ENCODE measurements around the gene ZNF689. TPM values are rescaled to one million over a fixed set of nuclear protein-coding genes. Genes with fewer than 3 reads are reported as not detected.

The ZNF689 gene
- total and polyA plus RNA-seq, 2 of the 13 experiments (the other 11 are each of a cell fraction or from before 2014, with no cell fraction given) = 9.7 to 19.5 TPM

DNA sequence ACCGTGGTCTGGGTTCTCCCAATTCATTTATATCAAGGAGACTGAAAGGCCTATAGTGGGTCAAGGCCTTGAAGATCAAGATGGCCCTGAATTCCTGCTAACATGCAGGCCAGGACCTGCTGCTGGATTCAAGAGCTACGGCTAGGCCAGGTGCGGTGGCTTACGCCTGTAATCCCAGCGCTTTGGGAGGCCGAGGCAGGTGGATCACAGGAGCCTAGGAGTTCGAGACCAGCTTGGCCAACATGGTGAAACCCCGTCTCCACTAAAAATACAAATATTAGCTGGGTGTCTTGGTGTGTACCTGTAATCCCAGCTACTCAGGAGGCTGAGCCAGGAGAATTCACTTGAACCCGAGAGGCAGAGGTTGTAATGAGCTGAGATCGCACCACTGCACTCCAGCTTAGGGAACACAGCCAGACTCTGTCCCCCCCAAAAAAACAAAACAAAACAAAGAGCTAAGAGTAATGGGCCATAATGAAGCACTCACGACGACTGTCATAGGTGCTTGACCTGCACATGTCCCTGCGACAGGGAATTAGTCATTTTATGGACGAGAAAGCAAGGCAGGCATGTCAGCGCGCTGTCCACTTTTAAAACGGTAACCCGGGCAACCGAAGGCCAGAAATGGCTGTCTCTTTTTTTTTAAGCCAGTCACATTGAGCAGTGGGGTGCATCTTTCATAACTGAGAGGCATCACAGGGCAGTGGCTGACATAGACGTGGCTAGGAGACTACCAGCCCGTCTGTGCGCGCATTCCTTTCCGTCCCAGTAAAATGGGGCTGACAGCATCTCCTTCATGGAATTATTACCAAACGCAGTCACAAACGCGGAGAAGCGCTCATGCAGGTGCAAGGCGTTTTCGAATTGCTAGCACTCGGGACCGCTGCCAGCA lies 47.0 kb upstream of the ZNF689 start (continued):
- TF ChIP-seq CENPX (CRISPR knock-in tag; IDR thresholded peaks at IDR 0.05) = no peak
- TF ChIP-seq GABPB1 (CRISPR knock-in tag; IDR thresholded peaks at IDR 0.05) = no peak
- no peak for TF ChIP-seq TBX3 (IDR thresholded peaks at IDR 0.05; ENCODE audit: borderline replicate concordance)
- TF ChIP-seq, protein P1, sequence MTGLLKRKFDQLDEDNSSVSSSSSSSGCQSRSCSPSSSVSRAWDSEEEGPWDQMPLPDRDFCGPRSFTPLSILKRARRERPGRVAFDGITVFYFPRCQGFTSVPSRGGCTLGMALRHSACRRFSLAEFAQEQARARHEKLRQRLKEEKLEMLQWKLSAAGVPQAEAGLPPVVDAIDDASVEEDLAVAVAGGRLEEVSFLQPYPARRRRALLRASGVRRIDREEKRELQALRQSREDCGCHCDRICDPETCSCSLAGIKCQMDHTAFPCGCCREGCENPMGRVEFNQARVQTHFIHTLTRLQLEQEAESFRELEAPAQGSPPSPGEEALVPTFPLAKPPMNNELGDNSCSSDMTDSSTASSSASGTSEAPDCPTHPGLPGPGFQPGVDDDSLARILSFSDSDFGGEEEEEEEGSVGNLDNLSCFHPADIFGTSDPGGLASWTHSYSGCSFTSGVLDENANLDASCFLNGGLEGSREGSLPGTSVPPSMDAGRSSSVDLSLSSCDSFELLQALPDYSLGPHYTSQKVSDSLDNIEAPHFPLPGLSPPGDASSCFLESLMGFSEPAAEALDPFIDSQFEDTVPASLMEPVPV (CRISPR knock-in tag; IDR thresholded peaks at IDR 0.05) = no peak; the same call in 1 of the 2 replicates
- no peak for TF ChIP-seq PITX1 (CRISPR knock-in tag; IDR thresholded peaks at IDR 0.05)
- TF ChIP-seq ZNF234 (CRISPR knock-in tag; conservative IDR thresholded peaks at IDR 0.05) = no peak
- no peak for TF ChIP-seq NFE2L1 (CRISPR knock-in tag; IDR thresholded peaks at IDR 0.05; ENCODE audit: borderline replicate concordance)
- no peak for TF ChIP-seq ZFX (CRISPR knock-in tag; IDR thresholded peaks at IDR 0.05; ENCODE audit: low read depth)
- TF ChIP-seq, protein P2, sequence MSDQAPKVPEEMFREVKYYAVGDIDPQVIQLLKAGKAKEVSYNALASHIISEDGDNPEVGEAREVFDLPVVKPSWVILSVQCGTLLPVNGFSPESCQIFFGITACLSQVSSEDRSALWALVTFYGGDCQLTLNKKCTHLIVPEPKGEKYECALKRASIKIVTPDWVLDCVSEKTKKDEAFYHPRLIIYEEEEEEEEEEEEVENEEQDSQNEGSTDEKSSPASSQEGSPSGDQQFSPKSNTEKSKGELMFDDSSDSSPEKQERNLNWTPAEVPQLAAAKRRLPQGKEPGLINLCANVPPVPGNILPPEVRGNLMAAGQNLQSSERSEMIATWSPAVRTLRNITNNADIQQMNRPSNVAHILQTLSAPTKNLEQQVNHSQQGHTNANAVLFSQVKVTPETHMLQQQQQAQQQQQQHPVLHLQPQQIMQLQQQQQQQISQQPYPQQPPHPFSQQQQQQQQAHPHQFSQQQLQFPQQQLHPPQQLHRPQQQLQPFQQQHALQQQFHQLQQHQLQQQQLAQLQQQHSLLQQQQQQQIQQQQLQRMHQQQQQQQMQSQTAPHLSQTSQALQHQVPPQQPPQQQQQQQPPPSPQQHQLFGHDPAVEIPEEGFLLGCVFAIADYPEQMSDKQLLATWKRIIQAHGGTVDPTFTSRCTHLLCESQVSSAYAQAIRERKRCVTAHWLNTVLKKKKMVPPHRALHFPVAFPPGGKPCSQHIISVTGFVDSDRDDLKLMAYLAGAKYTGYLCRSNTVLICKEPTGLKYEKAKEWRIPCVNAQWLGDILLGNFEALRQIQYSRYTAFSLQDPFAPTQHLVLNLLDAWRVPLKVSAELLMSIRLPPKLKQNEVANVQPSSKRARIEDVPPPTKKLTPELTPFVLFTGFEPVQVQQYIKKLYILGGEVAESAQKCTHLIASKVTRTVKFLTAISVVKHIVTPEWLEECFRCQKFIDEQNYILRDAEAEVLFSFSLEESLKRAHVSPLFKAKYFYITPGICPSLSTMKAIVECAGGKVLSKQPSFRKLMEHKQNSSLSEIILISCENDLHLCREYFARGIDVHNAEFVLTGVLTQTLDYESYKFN (CRISPR knock-in tag; conservative IDR thresholded peaks at IDR 0.05) = no peak
- no peak for TF ChIP-seq KDM6A (CRISPR knock-in tag; IDR thresholded peaks at IDR 0.05; ENCODE audit: low read depth)
- TF ChIP-seq THAP11 (CRISPR knock-in tag; IDR thresholded peaks at IDR 0.05) = no peak
- no peak for TF ChIP-seq RARA (CRISPR knock-in tag; IDR thresholded peaks at IDR 0.05)
- TF ChIP-seq, protein P3, sequence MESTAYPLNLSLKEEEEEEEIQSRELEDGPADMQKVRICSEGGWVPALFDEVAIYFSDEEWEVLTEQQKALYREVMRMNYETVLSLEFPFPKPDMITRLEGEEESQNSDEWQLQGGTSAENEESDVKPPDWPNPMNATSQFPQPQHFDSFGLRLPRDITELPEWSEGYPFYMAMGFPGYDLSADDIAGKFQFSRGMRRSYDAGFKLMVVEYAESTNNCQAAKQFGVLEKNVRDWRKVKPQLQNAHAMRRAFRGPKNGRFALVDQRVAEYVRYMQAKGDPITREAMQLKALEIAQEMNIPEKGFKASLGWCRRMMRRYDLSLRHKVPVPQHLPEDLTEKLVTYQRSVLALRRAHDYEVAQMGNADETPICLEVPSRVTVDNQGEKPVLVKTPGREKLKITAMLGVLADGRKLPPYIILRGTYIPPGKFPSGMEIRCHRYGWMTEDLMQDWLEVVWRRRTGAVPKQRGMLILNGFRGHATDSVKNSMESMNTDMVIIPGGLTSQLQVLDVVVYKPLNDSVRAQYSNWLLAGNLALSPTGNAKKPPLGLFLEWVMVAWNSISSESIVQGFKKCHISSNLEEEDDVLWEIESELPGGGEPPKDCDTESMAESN (CRISPR knock-in tag; conservative IDR thresholded peaks at IDR 0.05) = no peak
- TF ChIP-seq, protein P4, sequence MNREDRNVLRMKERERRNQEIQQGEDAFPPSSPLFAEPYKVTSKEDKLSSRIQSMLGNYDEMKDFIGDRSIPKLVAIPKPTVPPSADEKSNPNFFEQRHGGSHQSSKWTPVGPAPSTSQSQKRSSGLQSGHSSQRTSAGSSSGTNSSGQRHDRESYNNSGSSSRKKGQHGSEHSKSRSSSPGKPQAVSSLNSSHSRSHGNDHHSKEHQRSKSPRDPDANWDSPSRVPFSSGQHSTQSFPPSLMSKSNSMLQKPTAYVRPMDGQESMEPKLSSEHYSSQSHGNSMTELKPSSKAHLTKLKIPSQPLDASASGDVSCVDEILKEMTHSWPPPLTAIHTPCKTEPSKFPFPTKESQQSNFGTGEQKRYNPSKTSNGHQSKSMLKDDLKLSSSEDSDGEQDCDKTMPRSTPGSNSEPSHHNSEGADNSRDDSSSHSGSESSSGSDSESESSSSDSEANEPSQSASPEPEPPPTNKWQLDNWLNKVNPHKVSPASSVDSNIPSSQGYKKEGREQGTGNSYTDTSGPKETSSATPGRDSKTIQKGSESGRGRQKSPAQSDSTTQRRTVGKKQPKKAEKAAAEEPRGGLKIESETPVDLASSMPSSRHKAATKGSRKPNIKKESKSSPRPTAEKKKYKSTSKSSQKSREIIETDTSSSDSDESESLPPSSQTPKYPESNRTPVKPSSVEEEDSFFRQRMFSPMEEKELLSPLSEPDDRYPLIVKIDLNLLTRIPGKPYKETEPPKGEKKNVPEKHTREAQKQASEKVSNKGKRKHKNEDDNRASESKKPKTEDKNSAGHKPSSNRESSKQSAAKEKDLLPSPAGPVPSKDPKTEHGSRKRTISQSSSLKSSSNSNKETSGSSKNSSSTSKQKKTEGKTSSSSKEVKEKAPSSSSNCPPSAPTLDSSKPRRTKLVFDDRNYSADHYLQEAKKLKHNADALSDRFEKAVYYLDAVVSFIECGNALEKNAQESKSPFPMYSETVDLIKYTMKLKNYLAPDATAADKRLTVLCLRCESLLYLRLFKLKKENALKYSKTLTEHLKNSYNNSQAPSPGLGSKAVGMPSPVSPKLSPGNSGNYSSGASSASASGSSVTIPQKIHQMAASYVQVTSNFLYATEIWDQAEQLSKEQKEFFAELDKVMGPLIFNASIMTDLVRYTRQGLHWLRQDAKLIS (CRISPR knock-in tag; IDR thresholded peaks at IDR 0.05) = no peak
- TF ChIP-seq FOXO1 (CRISPR knock-in tag; IDR thresholded peaks at IDR 0.05) = no peak
- no peak for TF ChIP-seq HOXA9 (CRISPR knock-in tag; IDR thresholded peaks at IDR 0.05; ENCODE audit: borderline replicate concordance)

Measured in HepG2 (cell line).